Ectodermal cell (in vitro differentiated cells): ENCODE results near the gene HRAS.

ENCODE experiments used
- H3K27ac ChIP-seq: 2 replicates; pipeline ENCODE4 v1.7.0; 2013; ENCODE audit warnings: mild to moderate bottlenecking, low read depth, low read length; ENCODE audit not compliant: insufficient read depth, poor library complexity, severe bottlenecking
- H3K27me3 ChIP-seq: 2 replicates; pipeline ENCODE4 v1.7.0; 2013; ENCODE audit warnings: mild to moderate bottlenecking, low read length; ENCODE audit not compliant: insufficient read depth, control insufficient read depth, poor library complexity, severe bottlenecking
- H3K36me3 ChIP-seq: one replicate; pipeline ENCODE4 v1.7.0; 2013; ENCODE audit warnings: low read length; ENCODE audit not compliant: control insufficient read depth, insufficient read depth
- H3K4me1 ChIP-seq: one replicate; pipeline ENCODE4 v1.7.0; 2013; ENCODE audit warnings: low read length; ENCODE audit not compliant: control insufficient read depth, insufficient read depth
- H3K4me3 ChIP-seq: 2 replicates; pipeline ENCODE4 v1.7.0; 2013; ENCODE audit warnings: low read depth, low read length, control low read depth; ENCODE audit not compliant: insufficient read depth
- H3K9me3 ChIP-seq: 2 replicates; pipeline ENCODE4 v1.7.0; 2013; ENCODE audit warnings: mild to moderate bottlenecking, low read length, moderate library complexity; ENCODE audit not compliant: control insufficient read depth
- WGBS, 2 experiments: methylation state at CpG; one replicate each; pipeline ENCODE4 v1.1.7; 2013; ENCODE audit warnings: missing lambda C conversion rate in 2 of 2; 5-methylcytosine and 5-hydroxymethylcytosine counted together

Gene HRAS

GRCh38 chr11:565921-566509 is 30.6 kb upstream of the HRAS start:
- no peak overlapping the region for H3K4me3 ChIP-seq
- H3K27ac ChIP-seq: no peak overlapping the region
- peaks cover 29% of the 10 kb centered on the region for H3K4me1 ChIP-seq
- H3K9me3 ChIP-seq: no peaks in the 10 kb centered on the region
- no peaks in the 10 kb centered on the region for H3K36me3 ChIP-seq
- H3K27me3 ChIP-seq: peaks cover 24% of the 10 kb centered on the region
- WGBS, 2 experiments: 78 to 81% methylated on average over 12 of the region's 12 CpGs

- H3K27ac ChIP-seq: no peak overlapping the region
- WGBS, 2 experiments: 94 to 95% methylated on average over 12 of the region's 12 CpGs
- H3K9me3 ChIP-seq: no peaks in the 10 kb centered on the region
- H3K27me3 ChIP-seq: peaks cover 31% of the 10 kb centered on the region
- peaks cover 31% of the 10 kb centered on the region for H3K4me1 ChIP-seq
- no peaks in the 10 kb centered on the region for H3K36me3 ChIP-seq
- H3K4me3 ChIP-seq: no peak overlapping the region
These were observed 28.6 kb upstream of the HRAS start for GRCh38 chr11:563812-564578.

DNA sequence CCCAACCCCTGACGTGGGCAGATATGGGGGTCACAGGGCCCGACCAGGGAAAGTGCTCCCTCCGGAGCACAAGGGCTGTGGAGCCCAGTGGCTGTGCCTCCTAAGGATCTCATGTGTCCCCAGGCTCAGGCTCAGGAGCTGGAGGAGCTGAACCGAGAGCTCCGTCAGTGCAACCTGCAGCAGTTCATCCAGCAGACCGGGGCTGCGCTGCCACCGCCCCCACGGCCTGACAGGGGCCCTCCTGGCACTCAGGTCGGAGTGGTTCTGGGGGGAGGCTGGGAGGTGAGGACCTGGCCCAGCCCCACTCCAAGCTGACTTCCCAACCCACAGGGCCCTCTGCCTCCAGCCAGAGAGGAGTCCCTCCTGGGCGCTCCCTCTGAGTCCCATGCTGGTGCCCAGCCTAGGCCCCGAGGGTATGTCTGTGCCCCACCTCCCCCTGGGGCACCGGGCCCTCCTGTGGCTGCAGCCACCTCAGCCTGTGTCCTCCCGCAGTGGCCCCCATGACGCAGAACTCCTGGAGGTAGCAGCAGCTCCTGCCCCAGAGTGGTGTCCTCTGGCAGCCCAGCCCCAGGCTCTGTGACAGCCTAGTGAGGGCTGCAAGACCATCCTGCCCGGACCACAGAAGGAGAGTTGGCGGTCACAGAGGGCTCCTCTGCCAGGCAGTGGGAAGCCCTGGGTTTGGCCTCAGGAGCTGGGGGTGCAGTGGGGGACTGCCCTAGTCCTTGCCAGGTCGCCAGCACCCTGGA is 27.9 kb upstream of the HRAS start:
- Histone ChIP-seq H3K27me3 (peaks cover 37% of the 10 kb centered on the region), H3K27ac (no peak overlapping the region), H3K4me1 (peaks cover 30% of the 10 kb centered on the region), H3K36me3 (no peaks in the 10 kb centered on the region), H3K4me3 (no peak overlapping the region), H3K9me3 (no peaks in the 10 kb centered on the region)
- WGBS, 2 experiments: 93 to 94% methylated on average over 18 of the region's 18 CpGs

DNA sequence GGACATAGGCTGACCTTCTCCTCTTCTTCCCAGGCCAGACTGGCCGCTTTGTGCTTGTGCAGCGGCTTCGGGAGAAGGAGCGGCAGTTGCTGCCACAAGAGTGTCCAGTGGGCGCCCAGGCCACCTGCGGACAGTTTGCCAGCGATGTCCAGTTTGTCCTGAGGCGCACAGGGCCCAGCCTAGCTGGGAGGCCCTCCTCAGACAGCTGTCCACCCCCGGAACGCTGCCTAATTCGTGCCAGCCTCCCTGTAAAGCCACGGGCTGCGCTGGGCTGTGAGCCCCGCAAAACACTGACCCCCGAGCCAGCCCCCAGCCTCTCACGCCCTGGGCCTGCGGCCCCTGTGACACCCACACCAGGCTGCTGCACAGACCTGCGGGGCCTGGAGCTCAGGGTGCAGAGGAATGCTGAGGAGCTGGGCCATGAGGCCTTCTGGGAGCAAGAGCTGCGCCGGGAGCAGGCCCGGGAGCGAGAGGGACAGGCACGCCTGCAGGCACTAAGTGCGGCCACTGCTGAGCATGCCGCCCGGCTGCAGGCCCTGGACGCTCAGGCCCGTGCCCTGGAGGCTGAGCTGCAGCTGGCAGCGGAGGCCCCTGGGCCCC is 26.8 kb upstream of the HRAS start:
- Histone ChIP-seq H3K9me3 (no peaks in the 10 kb centered on the region), H3K36me3 (no peaks in the 10 kb centered on the region), H3K27ac (no peak overlapping the region), H3K4me1 (peaks cover 24% of the 10 kb centered on the region), H3K27me3 (peaks cover 44% of the 10 kb centered on the region), H3K4me3 (no peak overlapping the region)
- WGBS, 2 experiments: 94 to 96% methylated on average over 29 of the region's 29 CpGs

DNA sequence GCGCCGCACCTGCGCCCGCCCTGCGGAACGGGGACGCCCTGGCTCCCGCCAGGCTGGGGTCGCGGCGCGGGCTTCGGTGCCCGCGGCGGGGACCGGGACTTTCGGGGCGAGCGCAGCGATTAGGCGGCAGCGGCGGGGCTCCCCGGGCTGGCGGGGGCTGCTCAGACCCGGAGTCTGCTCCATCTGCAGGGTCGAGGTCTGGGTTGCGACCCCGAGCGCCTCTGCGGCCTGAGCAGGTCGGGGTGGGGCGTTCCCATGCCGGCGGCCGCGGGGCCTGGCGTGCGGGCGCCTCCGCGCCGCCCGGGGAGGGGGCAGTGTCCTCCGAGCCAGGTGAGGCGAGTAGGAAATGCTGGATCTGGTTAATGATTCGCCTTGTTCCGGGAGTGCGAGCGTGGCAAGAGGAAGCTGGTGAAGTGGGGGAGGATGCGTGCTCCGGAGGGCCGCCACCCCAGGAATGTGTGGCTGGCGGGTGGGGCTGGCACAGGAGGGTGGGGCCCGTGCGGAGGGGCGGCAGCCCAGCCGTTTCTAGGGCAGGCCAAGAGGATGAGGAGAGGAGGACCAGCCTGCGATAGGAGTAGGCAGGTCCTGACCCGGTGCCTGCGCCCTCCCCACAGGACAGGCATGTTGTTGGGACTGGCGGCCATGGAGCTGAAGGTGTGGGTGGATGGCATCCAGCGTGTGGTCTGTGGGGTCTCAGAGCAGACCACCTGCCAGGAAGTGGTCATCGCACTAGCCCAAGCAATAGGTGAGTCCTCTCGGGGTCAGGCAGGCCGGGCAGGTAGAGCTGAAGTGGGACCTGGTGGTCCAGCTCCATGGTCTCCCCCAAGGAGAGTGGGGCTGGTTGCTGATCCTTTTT is 26.0 kb upstream of the HRAS start:
- H3K36me3 ChIP-seq: no peaks in the 10 kb centered on the region
- 8 to 9% methylated on average over 67 of the region's 67 CpGs for WGBS, 2 experiments
- peaks cover 51% of the 10 kb centered on the region for H3K27me3 ChIP-seq
- H3K27ac ChIP-seq: no peak overlapping the region
- no peaks in the 10 kb centered on the region for H3K9me3 ChIP-seq
- H3K4me1 ChIP-seq: peaks cover 21% of the 10 kb centered on the region
- peak overlapping the region; percentile 77 for H3K4me3 ChIP-seq

DNA sequence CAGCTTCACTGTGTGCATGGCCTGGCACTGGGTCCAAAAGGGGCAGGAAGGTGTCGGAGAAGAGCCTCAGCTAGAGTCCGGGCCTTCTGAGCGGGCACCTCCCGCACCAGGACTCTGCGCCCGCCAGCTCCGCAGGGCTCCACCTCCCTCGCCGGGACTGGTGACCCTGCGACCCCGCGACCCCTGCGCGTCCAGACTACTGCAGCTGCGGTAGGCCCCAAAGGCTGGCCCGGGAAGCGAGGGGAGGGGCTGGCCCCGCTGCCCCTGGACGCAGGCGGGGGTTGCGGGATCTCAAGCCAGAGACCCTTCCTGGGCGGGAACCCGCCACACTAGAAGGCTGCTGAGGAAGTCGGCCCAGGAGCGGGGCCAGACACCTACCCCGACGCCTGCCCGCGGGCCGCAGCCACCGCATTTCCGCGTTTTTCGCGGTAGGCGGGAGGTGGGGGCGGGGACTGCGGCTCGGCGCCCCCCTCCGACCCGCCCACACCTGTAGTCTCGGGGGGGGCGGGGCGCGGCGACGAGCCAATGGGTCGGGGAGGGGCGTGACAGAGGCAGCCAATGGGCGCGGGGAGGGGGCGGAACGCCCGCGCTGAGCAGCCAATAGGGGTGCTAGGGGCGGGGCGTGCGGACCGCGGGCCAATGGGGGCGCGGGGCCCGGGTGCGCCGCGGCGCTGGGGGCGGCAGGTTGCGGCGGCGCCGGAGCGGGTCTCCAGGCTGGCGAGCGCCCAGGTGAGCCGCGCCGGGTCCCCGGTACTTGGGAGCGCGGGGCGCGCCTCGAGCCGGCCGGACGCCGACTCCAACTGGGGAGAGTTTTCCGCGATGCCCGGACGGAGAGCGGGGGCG is 25.1 kb upstream of the HRAS start, which contains the start of the genes LMNTD2 and RASSF7:
LMNTD2 (minus strand) TSS at position 434 of the 843 bp plus-strand sequence; CDS start at position 412, 22 bp downstream.
RASSF7 (plus strand) TSS at position 666 of the 843 bp plus-strand sequence. CDS start 799 bp downstream, outside the sequence.
- Histone ChIP-seq H3K36me3 (no peaks in the 10 kb centered on the region), H3K27ac (no peak within 1 kb of the TSS), H3K4me1 (peaks cover 15% of the 10 kb centered on the region), H3K4me3 (peak within 1 kb of the TSS; percentile 77), H3K9me3 (no peaks in the 10 kb centered on the region), H3K27me3 (peaks cover 60% of the 10 kb centered on the region)
- 1% methylated on average over 95 of the region's 95 CpGs for WGBS, 2 experiments

DNA sequence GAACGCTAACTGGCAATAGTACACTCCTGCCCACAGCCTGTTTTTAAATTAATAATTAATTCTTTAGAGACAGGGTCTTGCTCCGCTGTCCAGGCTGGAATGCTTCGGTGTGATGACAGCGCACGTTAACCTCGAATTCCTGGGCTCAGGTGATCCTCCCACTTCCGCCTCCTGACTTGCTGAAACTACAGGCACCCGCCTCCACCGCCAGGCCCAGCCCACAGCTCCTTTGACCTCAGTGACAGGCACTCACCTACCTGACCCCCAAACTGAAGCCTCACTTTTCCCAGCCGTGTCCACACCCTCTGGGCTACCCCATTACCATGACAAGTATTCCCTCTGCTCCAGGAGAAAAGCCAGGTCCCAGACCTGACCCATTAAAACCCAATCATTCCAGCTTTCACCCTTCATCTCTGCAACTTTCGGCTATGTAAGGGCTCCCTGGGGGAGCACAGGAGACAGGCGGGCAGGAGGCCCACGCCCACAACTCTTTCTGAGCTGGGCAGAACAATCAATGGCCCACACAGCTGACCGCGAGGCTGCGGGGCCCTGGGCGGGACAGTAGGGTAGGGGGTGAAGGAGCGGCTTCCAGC is 24.4 kb upstream of the HRAS start:
- 54 to 58% methylated on average over 18 of the region's 18 CpGs for WGBS, 2 experiments
- Histone ChIP-seq H3K4me1 (peaks cover 15% of the 10 kb centered on the region), H3K36me3 (no peaks in the 10 kb centered on the region), H3K4me3 (peak overlapping the region; percentile 77), H3K27ac (no peak overlapping the region), H3K9me3 (no peaks in the 10 kb centered on the region), H3K27me3 (peaks cover 65% of the 10 kb centered on the region)

- WGBS, 2 experiments: 88 to 89% methylated on average over 15 of the region's 15 CpGs
- no peak overlapping the region for H3K27ac ChIP-seq
- H3K4me3 ChIP-seq: no peak overlapping the region
- H3K4me1 ChIP-seq: peaks cover 18% of the 10 kb centered on the region
- no peaks in the 10 kb centered on the region for H3K36me3 ChIP-seq
- no peaks in the 10 kb centered on the region for H3K9me3 ChIP-seq
- H3K27me3 ChIP-seq: peaks cover 72% of the 10 kb centered on the region
These were observed 23.7 kb upstream of the HRAS start for GRCh38 chr11:559020-559620.
